HL-60 (cell line): ENCODE data around the gene CYS1.
A peak's percentile ranks its signal among the peaks of the same experiment; 100 is the strongest.

Experiments
- DNase-seq, 2 experiments: peaks; one replicate each; pipeline ENCODE4 v3.0.0-alpha.2; 2010 to 2020; ENCODE audit warnings: low read depth in 1 of 2, low spot score in 1 of 2
- H3K27ac ChIP-seq: fragments of 250-450 bp; sonication (Bioruptor Pico); replicated peaks from 2 replicates; pipeline ENCODE4 v1.5.1; 2020; ENCODE audit warnings: mild to moderate bottlenecking, moderate library complexity
- H3K27me3 ChIP-seq: fragments of 250-450 bp; sonication (Bioruptor Pico); 2 replicates; pipeline ENCODE4 v1.5.1; 2021; ENCODE audit warnings: mild to moderate bottlenecking, moderate library complexity; ENCODE audit not compliant: insufficient read depth, poor library complexity, severe bottlenecking
- H3K4me3 ChIP-seq: replicated peaks from 2 replicates; pipeline ENCODE4 v1.5.1; 2011; ENCODE audit warnings: mild to moderate bottlenecking, control low read depth, low read length; ENCODE audit not compliant: insufficient read depth
- GABPA ChIP-seq: IDR thresholded peaks from 2 replicates; pipeline ENCODE4 v1.6.1; 2012; ENCODE audit warnings: low read depth
- POLR2AphosphoS5 ChIP-seq: IDR thresholded peaks from 2 replicates; pipeline ENCODE4 v1.6.1; 2012; ENCODE audit warnings: low read depth
- REST ChIP-seq: IDR thresholded peaks from 2 replicates; pipeline ENCODE4 v1.6.1; 2012; ENCODE audit warnings: low read depth; ENCODE audit not compliant: insufficient replicate concordance
- SPI1 ChIP-seq: IDR thresholded peaks from 2 replicates; pipeline ENCODE4 v1.6.1; 2012; ENCODE audit warnings: low read depth, mild to moderate bottlenecking, borderline replicate concordance
- TF ChIP-seq, protein P1 (sequence below): IDR thresholded peaks from one replicate; pipeline ENCODE4 v1.5.1; 2011; ENCODE audit warnings: low read length, control low read depth, inconsistent platforms; ENCODE audit not compliant: insufficient read depth

Gene CYS1

GRCh38 chr2:10038716-10039115 lies 41.5 kb downstream of the CYS1 start:
- TF ChIP-seq POLR2AphosphoS5 (no peak), REST (no peak), GABPA (no peak), SPI1 (no peak)
- TF ChIP-seq, protein P1, sequence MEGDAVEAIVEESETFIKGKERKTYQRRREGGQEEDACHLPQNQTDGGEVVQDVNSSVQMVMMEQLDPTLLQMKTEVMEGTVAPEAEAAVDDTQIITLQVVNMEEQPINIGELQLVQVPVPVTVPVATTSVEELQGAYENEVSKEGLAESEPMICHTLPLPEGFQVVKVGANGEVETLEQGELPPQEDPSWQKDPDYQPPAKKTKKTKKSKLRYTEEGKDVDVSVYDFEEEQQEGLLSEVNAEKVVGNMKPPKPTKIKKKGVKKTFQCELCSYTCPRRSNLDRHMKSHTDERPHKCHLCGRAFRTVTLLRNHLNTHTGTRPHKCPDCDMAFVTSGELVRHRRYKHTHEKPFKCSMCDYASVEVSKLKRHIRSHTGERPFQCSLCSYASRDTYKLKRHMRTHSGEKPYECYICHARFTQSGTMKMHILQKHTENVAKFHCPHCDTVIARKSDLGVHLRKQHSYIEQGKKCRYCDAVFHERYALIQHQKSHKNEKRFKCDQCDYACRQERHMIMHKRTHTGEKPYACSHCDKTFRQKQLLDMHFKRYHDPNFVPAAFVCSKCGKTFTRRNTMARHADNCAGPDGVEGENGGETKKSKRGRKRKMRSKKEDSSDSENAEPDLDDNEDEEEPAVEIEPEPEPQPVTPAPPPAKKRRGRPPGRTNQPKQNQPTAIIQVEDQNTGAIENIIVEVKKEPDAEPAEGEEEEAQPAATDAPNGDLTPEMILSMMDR = no peak
- peaks cover 3% of the 10 kb centered on the region for H3K27me3 ChIP-seq
- no peak overlapping the region for H3K27ac ChIP-seq
- no peak overlapping the region for H3K4me3 ChIP-seq
- no peak for DNase-seq

DNA sequence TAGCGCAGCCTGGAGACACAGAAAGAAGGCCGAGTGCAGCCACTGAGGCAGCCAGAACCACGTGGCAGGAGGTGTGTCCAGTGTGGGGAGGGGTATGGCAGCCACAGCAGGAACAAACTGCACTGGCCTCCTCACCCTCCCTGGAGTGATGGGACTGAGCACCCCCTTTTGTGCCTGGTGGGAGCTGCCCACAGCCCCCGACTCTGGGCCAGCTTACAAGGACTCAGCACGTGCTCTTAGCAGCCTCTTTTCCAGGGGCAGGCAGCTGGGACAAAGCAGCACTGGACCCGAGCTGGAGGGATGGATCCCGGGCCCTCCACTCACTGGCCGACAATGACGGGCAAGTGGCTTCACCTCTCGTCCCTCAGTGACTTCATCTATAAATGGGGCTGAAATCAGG lies 42.1 kb downstream of the CYS1 start:
- no peak for DNase-seq
- Histone ChIP-seq H3K27me3 (peaks cover 3% of the 10 kb centered on the region), H3K27ac (no peak overlapping the region), H3K4me3 (no peak overlapping the region)
- TF ChIP-seq, protein P1 = no peak
- TF ChIP-seq REST = no peak
- TF ChIP-seq POLR2AphosphoS5 = no peak
- TF ChIP-seq GABPA = no peak
- TF ChIP-seq SPI1 = no peak

GRCh38 chr2:10036095-10036884 lies 43.9 kb downstream of the CYS1 start:
- Histone ChIP-seq H3K27ac (no peak overlapping the region), H3K4me3 (no peak overlapping the region), H3K27me3 (no peaks in the 10 kb centered on the region)
- peak in 1 of 2 experiments; percentile 5 for DNase-seq
- TF ChIP-seq GABPA (no peak), POLR2AphosphoS5 (no peak), REST (no peak), SPI1 (no peak)
- TF ChIP-seq, protein P1 = no peak
